GM12801 (cell line): ENCODE results near the gene OPRL1.

Experiments
- CTCF ChIP-seq: IDR thresholded peaks from one replicate; pipeline ENCODE4 v1.5.1; 2011; ENCODE audit warnings: control low read depth; ENCODE audit not compliant: insufficient read length; ENCODE audit errors: extremely low read depth

The OPRL1 gene

GRCh38 chr20:64091770-64092169, 11.9 kb downstream of the OPRL1 start:
- no peak for TF ChIP-seq CTCF

GRCh38 chr20:64092258-64093012, 12.6 kb downstream of the OPRL1 start:
- no peak for TF ChIP-seq CTCF

- TF ChIP-seq CTCF = no peak
These were observed 13.2 kb downstream of the OPRL1 start for GRCh38 chr20:64093013-64093503.

GRCh38 chr20:64095455-64095854, 15.6 kb downstream of the OPRL1 start:
- no peak for TF ChIP-seq CTCF

- no peak for TF ChIP-seq CTCF
These were observed 16.0 kb downstream of the OPRL1 start for GRCh38 chr20:64095927-64096326.

- TF ChIP-seq CTCF = no peak
These were observed 16.7 kb downstream of the OPRL1 start for GRCh38 chr20:64096535-64096934.

- TF ChIP-seq CTCF = no peak
These were observed 18.7 kb downstream of the OPRL1 start for GRCh38 chr20:64098471-64099013.
